Cardiac muscle cell (in vitro differentiated cells and primary cell): ENCODE measurements around the gene GPHA2. TPM values are rescaled to one million over a fixed set of nuclear protein-coding genes. Genes with fewer than 3 reads are reported as not detected.

ENCODE experiments used
- DNase-seq, 2 donors: peaks; one replicate each; pipeline versions ENCODE4 v3.0.0 to v3.0.0-alpha.2; 2010 to 2017; ENCODE audit warnings: low read depth in 1 of 2, low spot score in 1 of 2
- H3K27ac ChIP-seq: fragments of 200-600 bp; sonication (generic); 2 replicates; pipeline ENCODE4 v1.5.1; 2016
- H3K27me3 ChIP-seq: fragments of 200-600 bp; sonication (generic); 2 replicates; pipeline ENCODE4 v1.6.0; 2016; ENCODE audit warnings: control low read depth
- H3K36me3 ChIP-seq: fragments of 200-600 bp; sonication (generic); 2 replicates; pipeline ENCODE4 v1.5.1; 2016; ENCODE audit warnings: control low read depth
- H3K4me1 ChIP-seq: fragments of 200-600 bp; sonication (generic); 2 replicates; pipeline ENCODE4 v1.8.1; 2017; ENCODE audit warnings: low read depth, mild to moderate bottlenecking, mixed run types
- H3K4me3 ChIP-seq: fragments of 200-600 bp; sonication (generic); 2 replicates; pipeline ENCODE4 v1.5.1; 2016; ENCODE audit warnings: mild to moderate bottlenecking
- H3K9me3 ChIP-seq: fragments of 200-600 bp; sonication (generic); 2 replicates; pipeline ENCODE4 v1.5.1; 2017; ENCODE audit warnings: low read depth, mild to moderate bottlenecking, control low read depth
- CTCF ChIP-seq: IDR thresholded peaks from 2 replicates; pipeline ENCODE4 v1.5.1; 2012; ENCODE audit warnings: low read depth, mild to moderate bottlenecking, low read length
- polyA plus RNA-seq: library from polyadenylated mRNA; unstranded; fragments of >200 nt; fragmentation: Nextera tagmentation; extraction: Ambion mirVana; gene quantifications from 2 replicates; pipeline ENCODE4 v1.2.1, GENCODE V29; 2016
- total RNA-seq: library from RNA; depleted of rRNA; stranded (reverse); fragments of >200 nt; gene quantifications from 2 replicates; pipeline ENCODE4 v1.2.3, GENCODE V29; 2016

GPHA2 gene
- total and polyA plus RNA-seq, 2 experiments from 2014 or later, result 0.60 TPM; not detected in 1

- Histone ChIP-seq H3K4me1 (peaks cover 15% of the 10 kb centered on the region), H3K27me3 (no peaks in the 10 kb centered on the region), H3K36me3 (no peaks in the 10 kb centered on the region), H3K4me3 (no peak overlapping the region), H3K9me3 (no peaks in the 10 kb centered on the region), H3K27ac (no peak overlapping the region)
- no peak for TF ChIP-seq CTCF
- no peak for DNase-seq
Observed at GRCh38 chr11:64892838-64893193, 42.9 kb downstream of the GPHA2 start.

- DNase-seq, result no peak
- Histone ChIP-seq H3K9me3 (no peaks in the 10 kb centered on the region), H3K4me3 (no peak overlapping the region), H3K4me1 (peaks cover 18% of the 10 kb centered on the region), H3K36me3 (no peaks in the 10 kb centered on the region), H3K27me3 (no peaks in the 10 kb centered on the region), H3K27ac (no peak overlapping the region)
- TF ChIP-seq CTCF, result no peak
Observed at GRCh38 chr11:64892411-64892831, 43.3 kb downstream of the GPHA2 start.

GRCh38 chr11:64891880-64892279 is 43.8 kb downstream of the GPHA2 start:
- no peak for DNase-seq
- Histone ChIP-seq H3K9me3 (no peaks in the 10 kb centered on the region), H3K27me3 (no peaks in the 10 kb centered on the region), H3K4me1 (peaks cover 18% of the 10 kb centered on the region), H3K36me3 (no peaks in the 10 kb centered on the region), H3K4me3 (no peak overlapping the region), H3K27ac (no peak overlapping the region)
- no peak for TF ChIP-seq CTCF

GRCh38 chr11:64891215-64891848 is 44.4 kb downstream of the GPHA2 start:
- Histone ChIP-seq H3K36me3 (no peaks in the 10 kb centered on the region), H3K4me3 (no peak overlapping the region), H3K9me3 (no peaks in the 10 kb centered on the region), H3K4me1 (peaks cover 18% of the 10 kb centered on the region), H3K27ac (no peak overlapping the region), H3K27me3 (no peaks in the 10 kb centered on the region)
- DNase-seq, result no peak
- TF ChIP-seq CTCF, result no peak

GRCh38 chr11:64890522-64890939 is 45.2 kb downstream of the GPHA2 start:
- Histone ChIP-seq H3K27me3 (no peaks in the 10 kb centered on the region), H3K9me3 (no peaks in the 10 kb centered on the region), H3K4me1 (peaks cover 24% of the 10 kb centered on the region), H3K27ac (no peak overlapping the region), H3K36me3 (no peaks in the 10 kb centered on the region), H3K4me3 (no peak overlapping the region)
- no peak for DNase-seq
- TF ChIP-seq CTCF, result no peak
